NCI-H524 treated with DMSO at 0.1 percent for 48 hours (cell line): ENCODE data around the gene DTD1.
A peak's percentile ranks its signal among the peaks of the same experiment; 100 is the strongest.

ENCODE experiments used
- DNase-seq: peaks from one replicate; lab custom pipeline; 2025; lab: John Stamatoyannopoulos, UW

The DTD1 gene

GRCh38 chr20:18796282-18796833 is 208.5 kb downstream of the DTD1 start:
- DNase-seq: no peak

- no peak for DNase-seq
Observed at GRCh38 chr20:18801516-18801915, 213.7 kb downstream of the DTD1 start.

DNA sequence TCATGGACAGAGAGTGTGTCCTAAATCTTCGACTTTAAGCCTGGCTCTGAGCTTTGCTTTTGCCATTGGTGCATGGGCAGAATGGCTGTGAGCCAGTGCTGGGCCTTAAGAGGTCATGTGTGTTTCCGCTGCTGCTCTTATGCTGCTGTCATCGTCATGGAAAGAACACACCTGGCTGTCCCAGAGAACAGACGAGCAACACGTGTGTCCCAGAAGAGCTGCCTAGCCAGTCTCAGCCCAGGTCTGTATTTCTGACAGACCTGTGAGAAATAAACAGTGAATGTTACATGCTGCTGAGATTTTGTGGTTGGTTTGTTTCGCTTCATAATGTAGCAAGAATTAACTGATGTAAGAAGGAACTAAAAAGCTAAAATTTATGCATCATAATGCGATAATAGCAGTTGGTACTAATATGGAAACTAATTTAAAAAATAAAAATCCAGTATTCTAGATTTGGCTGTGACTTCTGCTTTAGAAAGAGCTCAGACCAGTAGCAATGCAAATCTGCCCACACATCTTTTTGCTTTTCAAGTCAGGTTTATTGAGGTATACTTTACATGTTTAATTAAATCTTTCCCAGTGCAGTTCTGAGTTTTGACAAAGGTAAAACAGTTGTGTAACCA is 214.3 kb downstream of the DTD1 start:
- no peak for DNase-seq

DNA sequence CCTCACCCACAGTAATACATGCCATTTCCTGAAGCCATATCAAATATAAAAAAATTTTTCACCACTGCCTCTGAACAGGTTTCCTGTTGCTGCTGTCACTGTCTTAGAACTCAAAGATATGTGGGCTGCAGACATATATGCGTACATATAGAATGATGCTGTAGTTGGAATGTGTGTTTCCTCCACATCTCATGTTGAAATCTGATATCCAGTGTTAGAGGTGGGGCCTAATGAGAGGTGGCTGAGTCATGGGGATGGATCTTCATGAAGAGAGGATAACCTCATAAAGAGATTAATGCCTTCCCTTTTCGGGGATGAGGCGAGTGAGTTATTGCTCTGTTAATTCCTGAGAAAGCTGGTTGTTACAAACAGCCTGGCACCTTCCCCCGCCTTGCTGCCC is 218.0 kb downstream of the DTD1 start:
- DNase-seq: peak; percentile 33

DNA sequence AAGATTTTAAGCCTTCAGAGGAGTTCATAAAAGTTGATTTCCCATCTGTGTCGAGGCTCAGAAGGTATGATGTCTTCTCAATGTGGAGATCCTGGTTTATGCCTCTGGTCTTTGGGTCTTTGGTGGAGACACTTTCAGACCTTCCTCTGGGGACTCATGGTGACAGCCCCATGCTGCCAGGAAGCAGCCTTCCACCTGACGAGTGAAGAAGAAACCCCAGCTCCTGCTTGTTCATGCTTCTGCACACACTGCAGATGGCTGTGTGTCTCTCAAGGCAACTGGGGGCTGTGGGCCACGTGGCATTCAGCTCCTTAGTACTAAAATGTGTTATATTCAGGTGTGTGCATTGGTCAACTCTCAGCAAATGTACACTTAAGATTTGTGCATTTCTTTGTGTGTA is 220.9 kb downstream of the DTD1 start:
- DNase-seq: no peak

DNA sequence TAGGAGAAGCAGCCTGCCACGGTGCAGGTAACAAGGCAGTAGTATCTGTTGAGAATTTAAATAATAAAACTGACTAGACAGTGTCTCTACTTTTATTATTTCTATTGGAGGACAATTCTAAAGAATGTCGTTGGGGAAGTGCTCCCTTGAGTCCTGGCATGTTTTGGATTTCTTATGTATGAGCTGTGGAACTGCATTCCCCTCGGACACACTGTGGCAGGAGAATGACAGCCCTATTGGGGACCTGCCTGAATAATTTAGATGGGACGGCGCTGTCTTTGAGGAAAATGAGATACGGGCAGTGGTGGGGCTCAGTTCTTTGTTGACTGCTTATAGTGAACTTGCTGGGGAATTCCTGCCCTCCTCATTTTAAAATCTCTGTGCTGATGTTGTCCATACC is 223.3 kb downstream of the DTD1 start:
- no peak for DNase-seq

GRCh38 chr20:18811904-18812303 is 224.1 kb downstream of the DTD1 start:
- no peak for DNase-seq

DNA sequence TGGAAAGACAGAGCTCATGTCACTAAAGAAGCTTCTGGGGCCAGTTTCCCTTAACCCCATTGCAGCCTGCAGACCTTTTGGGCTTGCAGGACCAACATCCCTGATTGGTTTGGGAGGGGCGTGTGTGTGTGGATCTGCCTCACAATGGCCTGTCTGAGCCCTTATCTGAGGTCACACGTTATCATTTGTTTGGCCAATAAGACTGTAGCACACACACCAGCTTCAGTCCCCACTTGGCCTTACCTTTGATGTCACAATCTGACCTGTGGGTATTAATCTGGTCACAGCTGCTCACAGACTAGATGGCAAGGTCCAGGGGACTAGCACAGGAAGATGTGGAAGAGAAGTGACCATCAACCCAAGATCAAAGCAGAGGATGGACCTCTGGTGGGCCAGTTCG is 225.6 kb downstream of the DTD1 start, which contains the start of gene SCP2D1:
SCP2D1 (plus strand) TSS at position 301 of the 400 bp plus-strand sequence; CDS start at position 334, 33 bp downstream.
- no peak for DNase-seq

DNA sequence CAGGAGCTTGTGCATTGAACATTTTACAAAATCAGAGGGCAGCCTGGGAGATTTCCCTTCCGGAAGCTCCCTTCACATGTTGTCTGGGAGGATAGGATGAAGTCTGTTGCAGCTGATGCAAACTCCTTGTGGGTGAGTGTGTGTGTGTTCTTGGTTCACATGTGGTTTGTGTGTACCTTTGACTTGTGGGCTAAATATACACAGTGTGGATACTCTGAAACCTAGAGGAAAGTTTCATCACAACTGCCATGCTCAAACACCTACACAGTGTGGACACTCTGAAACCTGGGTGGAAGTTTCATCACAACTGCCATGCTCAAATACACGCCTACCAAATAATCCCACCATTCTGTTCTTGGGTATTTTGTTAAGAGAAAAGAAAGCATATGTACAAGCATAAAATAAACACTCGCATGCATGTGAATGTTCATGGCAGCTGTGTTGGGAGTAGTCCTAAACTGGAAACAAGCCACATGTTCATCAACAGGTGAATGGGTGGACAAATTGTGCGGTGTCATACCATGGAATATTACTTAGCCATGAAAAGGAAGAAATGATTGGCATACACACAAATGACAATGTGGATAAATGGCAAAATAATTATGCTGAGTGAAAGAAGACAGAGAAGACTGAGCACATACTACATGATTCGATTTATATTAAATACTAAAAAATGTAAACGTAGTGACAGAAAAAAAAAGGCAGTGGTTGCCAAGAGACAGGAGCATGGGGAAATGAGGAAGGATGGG is 227.5 kb downstream of the DTD1 start:
- no peak for DNase-seq
